K562 (cell line): ENCODE measurements around the gene NR3C2. TPM values are rescaled to one million over a fixed set of nuclear protein-coding genes. Genes with fewer than 3 reads are reported as not detected.

Experiments used
- ATAC-seq: fragments of 200-7000 bp; cut with Tn5 transposase; 3 replicates; pipeline ENCODE4 v1.9.1; 2020; ENCODE audit warnings: moderate library complexity
- BruUV-seq: library from RNA; stranded (reverse); fragments of 400-500 nt; replicated peaks from 2 replicates; lab custom pipeline; 2021; lab: Mats Ljungman, UMichigan
- CTCF ChIA-PET: fragments of 300-600 bp; formaldehyde crosslinking; extraction: SDS; loops from one replicate; lab custom pipeline; 2021; ENCODE audit warnings: low intra/inter-chr PET ratio; lab: Yijun Ruan, JAX
- POLR2A ChIA-PET: fragments of 300-600, 350-650 bp; sonication (Branson Sonifier 250); formaldehyde crosslinking; extraction: SDS; loops from one replicate; lab custom pipeline; 2021; ENCODE audit warnings: antibody characterized with exemption, inconsistent platforms; lab: Yijun Ruan, JAX
- DNase-seq, 4 experiments: peaks; one replicate each; pipeline versions ENCODE4 v3.0.0 to v3.0.0-alpha.2; 2011 to 2018; ENCODE audit warnings: low spot score in 3 of 4, mixed read lengths in 3 of 4; ENCODE audit errors: extremely low read depth in 1 of 4
- FAIRE-seq: peaks from 2 replicates; lab custom pipeline; 2011; peaks lifted over from hg19 to GRCh38; lab: Jason Lieb, UNC
- H2AFZ ChIP-seq: 2 replicates; pipeline ENCODE4 v1.6.0; 2011; ENCODE audit warnings: low read depth, low read length, control low read depth, inconsistent platforms
- H3K27ac ChIP-seq: fragments of 200-600 bp; 3 replicates; pipeline ENCODE4 v1.8.0; 2011; ENCODE audit warnings: low read depth, mild to moderate bottlenecking, control low read depth, inconsistent platforms, low read length, moderate library complexity, mixed read lengths; ENCODE audit errors: extremely low read depth
- H3K27me3 ChIP-seq, 2 experiments: fragments of 300-600 bp in 1 of 2; 2 replicates in 1 of 2; 3 replicates in 1 of 2; pipeline versions ENCODE4 v1.6.0 to v1.8.0; 2011; ENCODE audit warnings: inconsistent platforms in 2 of 2, low read length in 2 of 2, mild to moderate bottlenecking in 1 of 2, mixed read lengths in 1 of 2, moderate library complexity in 1 of 2; ENCODE audit not compliant: control insufficient read depth in 2 of 2, insufficient read depth in 2 of 2
- H3K36me3 ChIP-seq: fragments of 300-600 bp; 3 replicates; pipeline ENCODE4 v1.8.0; 2011; ENCODE audit warnings: mild to moderate bottlenecking, low read length, inconsistent platforms; ENCODE audit not compliant: control insufficient read depth, insufficient read depth
- H3K4me1 ChIP-seq, 2 experiments: fragments of 200-600 bp in 1 of 2; replicated peaks in 1 of 2; 2 replicates in 1 of 2; 3 replicates in 1 of 2; pipeline versions ENCODE4 v1.5.1 to v1.8.0; 2011; ENCODE audit warnings: inconsistent platforms in 2 of 2, low read length in 2 of 2, mild to moderate bottlenecking in 1 of 2, mixed read lengths in 1 of 2, moderate library complexity in 1 of 2; ENCODE audit not compliant: control insufficient read depth in 2 of 2, insufficient read depth in 2 of 2
- H3K4me2 ChIP-seq: 2 replicates; pipeline ENCODE4 v1.6.1; 2011; ENCODE audit warnings: low read length, control low read depth, inconsistent platforms, mixed read lengths; ENCODE audit not compliant: insufficient read depth
- H3K4me3 ChIP-seq: fragments of 200-600 bp; sonication (generic), shearing (Covaris generic); 2 replicates; pipeline ENCODE4 v1.5.1; 2016; ENCODE audit warnings: control low read depth, inconsistent platforms
- H3K79me2 ChIP-seq: fragments of 200-600 bp; 3 replicates; pipeline ENCODE4 v1.8.0; 2011; ENCODE audit warnings: low read length, inconsistent platforms; ENCODE audit not compliant: control insufficient read depth, insufficient read depth
- H3K9ac ChIP-seq, 2 experiments: 2 replicates each; pipeline versions ENCODE4 v1.6.0 to v1.6.1; 2011; ENCODE audit warnings: low read depth in 2 of 2, low read length in 2 of 2, control low read depth in 1 of 2, inconsistent platforms in 1 of 2, mild to moderate bottlenecking in 1 of 2, mixed read lengths in 1 of 2; ENCODE audit not compliant: insufficient read depth in 1 of 2
- H3K9me1 ChIP-seq: one replicate; pipeline ENCODE4 v1.6.0; 2011; ENCODE audit warnings: inconsistent platforms, mild to moderate bottlenecking, low read length, moderate library complexity; ENCODE audit not compliant: control insufficient read depth, insufficient read depth
- H3K9me3 ChIP-seq: replicated peaks from 2 replicates; pipeline ENCODE4 v1.5.1; 2011; ENCODE audit warnings: low read depth, low read length, inconsistent platforms; ENCODE audit not compliant: control insufficient read depth, insufficient read depth
- H4K20me1 ChIP-seq: replicated peaks from 2 replicates; pipeline ENCODE4 v1.6.1; 2011; ENCODE audit warnings: low read length, inconsistent platforms, mixed read lengths; ENCODE audit not compliant: control insufficient read depth, insufficient read depth
- ETV6 ChIP-seq, 3 experiments: fragments of 150-350 bp in 1 of 3; sonication (generic) in 1 of 3; formaldehyde crosslinking in 1 of 3; IDR thresholded peaks; 2 replicates each; pipeline versions ENCODE4 v1.6.1 to v1.8.0; 2014 to 2022; ENCODE audit warnings: borderline replicate concordance in 2 of 3, low read depth in 2 of 3, antibody characterized with exemption in 1 of 3, low read length in 1 of 3, mild to moderate bottlenecking in 1 of 3, missing genetic modification reagents in 1 of 3
- HCFC1 ChIP-seq: IDR thresholded peaks from 2 replicates; pipeline ENCODE4 v1.6.1; 2012; ENCODE audit warnings: low read depth, low read length, improper control_type of control experiment
- KDM1A ChIP-seq, 2 experiments: fragments of 450-650 bp; IDR thresholded peaks; 2 replicates each; pipeline ENCODE4 v1.6.1; 2016; ENCODE audit warnings: mild to moderate bottlenecking in 2 of 2
- NR2F6 ChIP-seq: fragments of 450-650 bp; formaldehyde crosslinking; IDR thresholded peaks from 2 replicates; pipeline ENCODE4 v1.4.0; 2020; ENCODE audit warnings: mild to moderate bottlenecking
- POU5F1 ChIP-seq: fragments of 150-350 bp; IDR thresholded peaks from 2 replicates; pipeline ENCODE4 v1.6.1; 2014; ENCODE audit warnings: borderline replicate concordance, low read length, low read depth, mild to moderate bottlenecking; ENCODE audit not compliant: partially characterized antibody
- SMARCA4 ChIP-seq: fragments of 450-650 bp; IDR thresholded peaks from 2 replicates; pipeline ENCODE4 v1.6.1; 2016
- ZNF232 ChIP-seq: sonication (generic); formaldehyde crosslinking; IDR thresholded peaks from 2 replicates; pipeline ENCODE4 v1.8.0; 2022; ENCODE audit warnings: mild to moderate bottlenecking, missing genetic modification reagents
- ZNF24 ChIP-seq: fragments of 450-650 bp; IDR thresholded peaks from 2 replicates; pipeline ENCODE4 v1.6.1; 2016
- ZNF445 ChIP-seq: fragments of 250-450 bp; sonication (Bioruptor Pico); IDR thresholded peaks from 2 replicates; pipeline ENCODE4 v1.4.0; 2020; ENCODE audit warnings: low read depth, mild to moderate bottlenecking, moderate library complexity
- ZNF57 ChIP-seq: fragments of 450-650 bp; formaldehyde crosslinking; IDR thresholded peaks from 2 replicates; pipeline ENCODE4 v1.4.0; 2020; ENCODE audit warnings: mild to moderate bottlenecking, moderate library complexity
- WGBS: fragments of 100-300 bp; shearing (Covaris generic); methylation state at CpG from one replicate; pipeline ENCODE4 v1.1.6; 2016; ENCODE audit warnings: low coverage, mixed read lengths; ENCODE audit not compliant: insufficient coverage; ENCODE audit errors: missing lambda C conversion rate; 5-methylcytosine and 5-hydroxymethylcytosine counted together
- in situ Hi-C: fragments of 300-500 bp; cut with MboI; formaldehyde crosslinking; loops from 4 replicates; pipeline ENCODE4 v1.15.0; 2018; ENCODE audit warnings: inconsistent platforms, mixed read lengths
- intact Hi-C: fragments of 100-400 bp; cut with micrococcal nuclease; formaldehyde crosslinking; loops from 2 replicates; pipeline ENCODE4 v1.14.2; 2022
- polyA plus RNA-seq, 8 experiments: library from polyadenylated mRNA; depleted of rRNA in 4 of 8; stranded (reverse) in 5 of 8; unstranded in 3 of 8; fragments of >200 nt; fragmentation: Nextera tagmentation in 2 of 8; fragmentation: Illumina TruSeq in 1 of 8; extraction: Ambion mirVana in 2 of 8; extraction: Trizol in 1 of 8; gene quantifications; 2 replicates each; pipeline versions ENCODE4 v1.2.1 to v1.2.3, GENCODE V29; 2011 to 2014; ENCODE audit warnings: inconsistent platforms in 1 of 8, missing spikeins in 1 of 8
- total RNA-seq, 7 experiments: library from RNA; depleted of rRNA in 6 of 7; stranded (reverse); fragments of >200 nt in 6 of 7; fragmentation: Illumina TruSeq in 2 of 7; extraction: Trizol in 2 of 7; gene quantifications; 2 replicates each; pipeline versions ENCODE4 v1.2.1 to v1.2.3, GENCODE V29; 2011 to 2021; ENCODE audit warnings: low replicate concordance in 1 of 7
- TF ChIP-seq, protein P1 (sequence below): fragments of 450-650 bp; formaldehyde crosslinking; IDR thresholded peaks from 2 replicates; pipeline ENCODE4 v1.4.0; 2022; ENCODE audit warnings: missing genetic modification characterization
- TF ChIP-seq, protein P2 (sequence below): IDR thresholded peaks from 3 replicates; pipeline ENCODE4 v1.6.1; 2011; ENCODE audit warnings: borderline replicate concordance, mild to moderate bottlenecking; ENCODE audit not compliant: insufficient read length, insufficient read depth
- TF ChIP-seq, protein P3 (sequence below): fragments of 450-650 bp; IDR thresholded peaks from one replicate; pipeline ENCODE4 v1.6.1; 2018; ENCODE audit warnings: mild to moderate bottlenecking, moderate library complexity; ENCODE audit not compliant: partially characterized antibody
- TF ChIP-seq, protein P4 (sequence below), 2 experiments: fragments of 450-650 bp in 1 of 2; sonication (generic) in 1 of 2; formaldehyde crosslinking in 1 of 2; IDR thresholded peaks in 1 of 2; conservative IDR thresholded peaks in 1 of 2; 2 replicates each; pipeline versions ENCODE4 v1.6.1 to v1.8.1; 2016 to 2023; ENCODE audit warnings: mild to moderate bottlenecking in 2 of 2, moderate library complexity in 2 of 2, inconsistent platforms in 1 of 2, missing genetic modification reagents in 1 of 2
- TF ChIP-seq, protein P5 (sequence below): fragments of 250-450 bp; sonication (Bioruptor Pico); IDR thresholded peaks from 2 replicates; pipeline ENCODE4 v1.5.0; 2020; ENCODE audit warnings: mild to moderate bottlenecking

The NR3C2 gene
- total and polyA plus RNA-seq, 9 of the 15 experiments (the other 6 are each of a cell fraction or from before 2014, with no cell fraction given) = 0.01 to 0.28 (median 0.16) TPM; not detected in 2

DNA sequence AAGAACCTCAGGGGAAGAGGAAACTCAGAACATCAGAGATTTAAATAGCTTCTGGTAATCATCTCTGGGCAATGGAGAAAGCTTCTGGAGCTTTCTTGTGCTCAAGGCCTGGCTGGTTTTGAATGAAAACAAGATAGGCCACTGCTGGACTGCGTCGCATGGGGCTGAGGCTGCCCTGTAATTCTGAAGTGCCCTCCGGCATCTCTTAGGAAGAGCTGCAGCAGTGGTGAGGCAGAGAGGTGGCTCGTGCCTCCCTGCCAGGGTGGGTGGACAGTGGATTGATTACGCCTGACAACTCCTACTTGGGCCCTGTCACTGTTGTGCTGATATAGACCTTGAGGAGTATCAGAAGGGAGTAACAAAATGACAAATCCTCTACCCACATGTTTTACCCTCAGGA is 279.7 kb downstream of the NR3C2 start (continued):
- TF ChIP-seq, protein P1, sequence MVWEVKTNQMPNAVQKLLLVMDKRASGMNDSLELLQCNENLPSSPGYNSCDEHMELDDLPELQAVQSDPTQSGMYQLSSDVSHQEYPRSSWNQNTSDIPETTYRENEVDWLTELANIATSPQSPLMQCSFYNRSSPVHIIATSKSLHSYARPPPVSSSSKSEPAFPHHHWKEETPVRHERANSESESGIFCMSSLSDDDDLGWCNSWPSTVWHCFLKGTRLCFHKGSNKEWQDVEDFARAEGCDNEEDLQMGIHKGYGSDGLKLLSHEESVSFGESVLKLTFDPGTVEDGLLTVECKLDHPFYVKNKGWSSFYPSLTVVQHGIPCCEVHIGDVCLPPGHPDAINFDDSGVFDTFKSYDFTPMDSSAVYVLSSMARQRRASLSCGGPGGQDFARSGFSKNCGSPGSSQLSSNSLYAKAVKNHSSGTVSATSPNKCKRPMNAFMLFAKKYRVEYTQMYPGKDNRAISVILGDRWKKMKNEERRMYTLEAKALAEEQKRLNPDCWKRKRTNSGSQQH (CRISPR knock-in tag) = no peak
- no peak for TF ChIP-seq NR2F6

DNA sequence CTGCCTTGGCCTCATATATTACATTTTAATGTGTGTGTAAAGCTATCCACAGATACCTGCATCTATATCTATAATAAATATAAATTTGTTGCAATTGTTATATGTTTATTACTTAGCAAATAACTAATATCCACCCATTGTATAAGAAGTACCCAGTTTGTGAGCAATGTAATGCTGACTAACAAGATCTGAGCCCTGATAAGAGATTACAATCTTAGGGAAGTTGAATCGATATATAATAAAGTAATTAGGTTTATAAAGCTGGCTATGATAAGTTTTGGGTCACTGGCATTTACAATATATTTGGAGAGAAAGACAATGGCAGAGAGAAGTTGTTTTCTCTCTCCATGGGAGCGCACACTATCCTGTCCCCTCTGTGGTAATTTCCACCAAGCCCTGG is 280.6 kb downstream of the NR3C2 start:
- H3K27me3 ChIP-seq = no peaks in the 10 kb centered on the region
- ChIA-PET CTCF (no interaction called here), POLR2A (no interaction called here)
- ATAC-seq = no peak
- no peak overlapping the region for H3K4me3 ChIP-seq
- no peak for DNase-seq
- H3K4me1 ChIP-seq = no peaks in the 10 kb centered on the region
- H3K27ac ChIP-seq = no peak overlapping the region
- no peak for FAIRE-seq
- no peaks in the 10 kb centered on the region for H4K20me1 ChIP-seq
- H3K9ac ChIP-seq = no peak overlapping the region
- no peaks in the 10 kb centered on the region for H3K9me3 ChIP-seq
- no peak overlapping the region for H2AFZ ChIP-seq
- no peaks in the 10 kb centered on the region for H3K36me3 ChIP-seq
- no peaks in the 10 kb centered on the region for H3K79me2 ChIP-seq
- no TSS peak for BruUV-seq
- no peak overlapping the region for H3K4me2 ChIP-seq
- 0% methylated on average over 2 of the region's 2 CpGs for WGBS
- intact Hi-C loops (no loop called here), in situ Hi-C loops (no loop called here)
- H3K9me1 ChIP-seq = no peaks in the 10 kb centered on the region
- TF ChIP-seq KDM1A (IDR thresholded peaks at IDR 0.05) = no peak
- TF ChIP-seq SMARCA4 = no peak
- no peak for TF ChIP-seq ZNF24
- TF ChIP-seq ZNF232 (CRISPR knock-in tag) = no peak
- TF ChIP-seq, protein P2, sequence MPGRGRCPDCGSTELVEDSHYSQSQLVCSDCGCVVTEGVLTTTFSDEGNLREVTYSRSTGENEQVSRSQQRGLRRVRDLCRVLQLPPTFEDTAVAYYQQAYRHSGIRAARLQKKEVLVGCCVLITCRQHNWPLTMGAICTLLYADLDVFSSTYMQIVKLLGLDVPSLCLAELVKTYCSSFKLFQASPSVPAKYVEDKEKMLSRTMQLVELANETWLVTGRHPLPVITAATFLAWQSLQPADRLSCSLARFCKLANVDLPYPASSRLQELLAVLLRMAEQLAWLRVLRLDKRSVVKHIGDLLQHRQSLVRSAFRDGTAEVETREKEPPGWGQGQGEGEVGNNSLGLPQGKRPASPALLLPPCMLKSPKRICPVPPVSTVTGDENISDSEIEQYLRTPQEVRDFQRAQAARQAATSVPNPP = no peak
- TF ChIP-seq ZNF57 (CRISPR knock-in tag) = no peak
- no peak for TF ChIP-seq ETV6 (IDR thresholded peaks at IDR 0.05; ENCODE audit: borderline replicate concordance in 1 of 2, low read depth in 2 of 2, low read length in 1 of 2)
- no peak for TF ChIP-seq ETV6 (CRISPR knock-in tag; IDR thresholded peaks at IDR 0.05; ENCODE audit: borderline replicate concordance)
- TF ChIP-seq, protein P3, sequence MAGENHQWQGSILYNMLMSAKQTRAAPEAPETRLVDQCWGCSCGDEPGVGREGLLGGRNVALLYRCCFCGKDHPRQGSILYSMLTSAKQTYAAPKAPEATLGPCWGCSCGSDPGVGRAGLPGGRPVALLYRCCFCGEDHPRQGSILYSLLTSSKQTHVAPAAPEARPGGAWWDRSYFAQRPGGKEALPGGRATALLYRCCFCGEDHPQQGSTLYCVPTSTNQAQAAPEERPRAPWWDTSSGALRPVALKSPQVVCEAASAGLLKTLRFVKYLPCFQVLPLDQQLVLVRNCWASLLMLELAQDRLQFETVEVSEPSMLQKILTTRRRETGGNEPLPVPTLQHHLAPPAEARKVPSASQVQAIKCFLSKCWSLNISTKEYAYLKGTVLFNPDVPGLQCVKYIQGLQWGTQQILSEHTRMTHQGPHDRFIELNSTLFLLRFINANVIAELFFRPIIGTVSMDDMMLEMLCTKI = no peak
- TF ChIP-seq, protein P4, sequence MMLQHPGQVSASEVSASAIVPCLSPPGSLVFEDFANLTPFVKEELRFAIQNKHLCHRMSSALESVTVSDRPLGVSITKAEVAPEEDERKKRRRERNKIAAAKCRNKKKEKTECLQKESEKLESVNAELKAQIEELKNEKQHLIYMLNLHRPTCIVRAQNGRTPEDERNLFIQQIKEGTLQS (IDR thresholded peaks at IDR 0.05) = no peak
- TF ChIP-seq, protein P4 (CRISPR knock-in tag; conservative IDR thresholded peaks at IDR 0.05) = no peak
- TF ChIP-seq POU5F1 = no peak
- TF ChIP-seq ZNF445 (CRISPR knock-in tag) = no peak
- TF ChIP-seq, protein P5, sequence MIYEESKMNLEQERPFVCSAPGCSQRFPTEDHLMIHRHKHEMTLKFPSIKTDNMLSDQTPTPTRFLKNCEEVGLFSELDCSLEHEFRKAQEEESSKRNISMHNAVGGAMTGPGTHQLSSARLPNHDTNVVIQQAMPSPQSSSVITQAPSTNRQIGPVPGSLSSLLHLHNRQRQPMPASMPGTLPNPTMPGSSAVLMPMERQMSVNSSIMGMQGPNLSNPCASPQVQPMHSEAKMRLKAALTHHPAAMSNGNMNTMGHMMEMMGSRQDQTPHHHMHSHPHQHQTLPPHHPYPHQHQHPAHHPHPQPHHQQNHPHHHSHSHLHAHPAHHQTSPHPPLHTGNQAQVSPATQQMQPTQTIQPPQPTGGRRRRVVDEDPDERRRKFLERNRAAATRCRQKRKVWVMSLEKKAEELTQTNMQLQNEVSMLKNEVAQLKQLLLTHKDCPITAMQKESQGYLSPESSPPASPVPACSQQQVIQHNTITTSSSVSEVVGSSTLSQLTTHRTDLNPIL (CRISPR knock-in tag) = no peak
- no peak for TF ChIP-seq HCFC1
